ENCODE results near the gene CDK14.

CDK14 gene

GRCh38 chr7:90844421-90844820 is 248.3 kb downstream of the CDK14 start:
- H3K4me2 ChIP-seq (ENCODE audit: low read depth, low read length) = no peak overlapping the region
- TF ChIP-seq EZH2phosphoT487 (IDR thresholded peaks at IDR 0.05; ENCODE audit: low read length) = no peak
- TF ChIP-seq EZH2 (optimal IDR thresholded peaks at IDR 0.05; ENCODE audit: low read depth, low read length) = no peak
- TF ChIP-seq CTCF (IDR thresholded peaks at IDR 0.05; ENCODE audit: low read length) = no peak
- H3F3A ChIP-seq (ENCODE audit: insufficient read depth, low read length) = no peaks in the 10 kb centered on the region
- H4K20me1 ChIP-seq (ENCODE audit: insufficient read depth, low read length) = peaks cover 13% of the 10 kb centered on the region
- no peaks in the 10 kb centered on the region for H3K9me3 ChIP-seq (replicated peaks; ENCODE audit: insufficient read depth, low read length)
- no peak for DNase-seq
- no peak overlapping the region for H3K4me3 ChIP-seq (ENCODE audit: low read length)
- H3K9me2 ChIP-seq (replicated peaks; ENCODE audit: insufficient read depth, low read length) = no peaks in the 10 kb centered on the region
- H3K36me3 ChIP-seq (replicated peaks; ENCODE audit: insufficient read depth, low read length) = no peaks in the 10 kb centered on the region
- no peak overlapping the region for H3K9ac ChIP-seq (ENCODE audit: low read length)
- H3K4me1 ChIP-seq (ENCODE audit: low read length) = peaks cover 8% of the 10 kb centered on the region; the same call in 1 of the 2 replicates
- H2AFZ ChIP-seq (ENCODE audit: low read length) = no peak overlapping the region
- H3K27me3 ChIP-seq (replicated peaks; ENCODE audit: insufficient read depth, low read length) = no peaks in the 10 kb centered on the region
- no peak overlapping the region for H3K27ac ChIP-seq (ENCODE audit: low read length)
- peaks cover 94% of the 10 kb centered on the region for H3K79me2 ChIP-seq (ENCODE audit: low read length)

- DNase-seq = no peak
- Histone ChIP-seq H2AFZ (ENCODE audit: low read length) (no peak overlapping the region), H3K9ac (ENCODE audit: low read length) (no peak overlapping the region), H3K4me3 (ENCODE audit: low read length) (no peak overlapping the region), H3K9me3 (replicated peaks; ENCODE audit: insufficient read depth, low read length) (no peaks in the 10 kb centered on the region), H4K20me1 (ENCODE audit: insufficient read depth, low read length) (peaks cover 11% of the 10 kb centered on the region; the same call in 1 of the 2 replicates), H3K79me2 (ENCODE audit: low read length) (peaks cover 94% of the 10 kb centered on the region), H3K36me3 (replicated peaks; ENCODE audit: insufficient read depth, low read length) (no peaks in the 10 kb centered on the region), H3K27ac (ENCODE audit: low read length) (no peak overlapping the region), H3K4me2 (ENCODE audit: low read depth, low read length) (no peak overlapping the region), H3K9me2 (replicated peaks; ENCODE audit: insufficient read depth, low read length) (no peaks in the 10 kb centered on the region), H3K4me1 (ENCODE audit: low read length) (no peaks in the 10 kb centered on the region), H3F3A (ENCODE audit: insufficient read depth, low read length) (0 out of 2 replicates have a peak, but pooled peaks cover 3% of the 10 kb centered on the region), H3K27me3 (replicated peaks; ENCODE audit: insufficient read depth, low read length) (no peaks in the 10 kb centered on the region)
- TF ChIP-seq CTCF (IDR thresholded peaks at IDR 0.05; ENCODE audit: low read length) (no peak), EZH2phosphoT487 (IDR thresholded peaks at IDR 0.05; ENCODE audit: low read length) (no peak), EZH2 (optimal IDR thresholded peaks at IDR 0.05; ENCODE audit: low read depth, low read length) (no peak)
Observed at GRCh38 chr7:90846192-90846591, 250.1 kb downstream of the CDK14 start.

- Histone ChIP-seq H3K27me3 (replicated peaks; ENCODE audit: insufficient read depth, low read length) (no peaks in the 10 kb centered on the region), H3K9me2 (replicated peaks; ENCODE audit: insufficient read depth, low read length) (no peaks in the 10 kb centered on the region), H3K4me3 (ENCODE audit: low read length) (no peak overlapping the region), H3K27ac (ENCODE audit: low read length) (no peak overlapping the region), H3F3A (ENCODE audit: insufficient read depth, low read length) (0 out of 2 replicates have a peak, but pooled peaks cover 3% of the 10 kb centered on the region), H3K79me2 (ENCODE audit: low read length) (peaks cover 95% of the 10 kb centered on the region), H3K4me1 (ENCODE audit: low read length) (no peaks in the 10 kb centered on the region), H4K20me1 (ENCODE audit: insufficient read depth, low read length) (peaks cover 14% of the 10 kb centered on the region; the same call in 1 of the 2 replicates), H2AFZ (ENCODE audit: low read length) (no peak overlapping the region), H3K9ac (ENCODE audit: low read length) (no peak overlapping the region), H3K36me3 (replicated peaks; ENCODE audit: insufficient read depth, low read length) (no peaks in the 10 kb centered on the region), H3K4me2 (ENCODE audit: low read depth, low read length) (no peak overlapping the region), H3K9me3 (replicated peaks; ENCODE audit: insufficient read depth, low read length) (no peaks in the 10 kb centered on the region)
- TF ChIP-seq EZH2 (optimal IDR thresholded peaks at IDR 0.05; ENCODE audit: low read depth, low read length) (no peak), CTCF (IDR thresholded peaks at IDR 0.05; ENCODE audit: low read length) (no peak), EZH2phosphoT487 (IDR thresholded peaks at IDR 0.05; ENCODE audit: low read length) (no peak)
- no peak for DNase-seq
Observed at GRCh38 chr7:90850066-90850465, 253.9 kb downstream of the CDK14 start.
